Jurkat, Clone E6-1 (cell line): ENCODE results near the gene OR56A3.

ENCODE experiments used
- DNase-seq: peaks from one replicate; pipeline ENCODE4 v3.0.0-alpha.2; 2011; ENCODE audit warnings: low read depth, low spot score
- H3K4me3 ChIP-seq: 2 replicates; pipeline ENCODE4 v1.5.1; 2011; ENCODE audit warnings: mild to moderate bottlenecking, low read length, control low read depth, moderate library complexity

The OR56A3 gene

GRCh38 chr11:5966958-5967357, 24.9 kb downstream of the OR56A3 start:
- no peak overlapping the region for H3K4me3 ChIP-seq

DNA sequence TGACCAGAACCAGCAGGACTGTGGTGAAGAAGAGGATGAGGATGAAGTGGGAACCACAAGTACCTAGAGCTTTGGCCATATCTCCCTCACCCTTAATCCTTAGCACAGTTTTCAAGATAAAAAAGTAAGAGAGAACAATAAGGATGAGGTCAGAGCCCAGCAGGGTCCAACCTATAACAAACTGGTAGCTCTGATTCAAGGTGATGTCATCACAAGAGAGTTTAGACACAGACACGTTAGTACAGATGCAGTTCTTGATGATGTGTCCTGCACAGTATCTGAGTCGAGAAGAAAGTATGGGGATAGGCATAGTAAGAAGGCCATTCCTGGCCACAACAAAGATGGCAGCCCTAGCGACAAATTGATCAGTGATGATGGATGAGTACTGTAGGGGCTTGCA, 25.7 kb downstream of the OR56A3 start:
- H3K4me3 ChIP-seq, result no peak overlapping the region
- DNase-seq, result no peak

More at GRCh38 chr11:5966958-5967357, 24.9 kb downstream of the OR56A3 start:
- no peak for DNase-seq

GRCh38 chr11:5968394-5968793, 26.3 kb downstream of the OR56A3 start, which contains the start of gene OR56A5:
OR56A5 (minus strand) TSS chr11:5968494; CDS start chr11:5968494, 0 bp downstream.
- no peak for DNase-seq
- no peak within 1 kb of the TSS for H3K4me3 ChIP-seq

DNA sequence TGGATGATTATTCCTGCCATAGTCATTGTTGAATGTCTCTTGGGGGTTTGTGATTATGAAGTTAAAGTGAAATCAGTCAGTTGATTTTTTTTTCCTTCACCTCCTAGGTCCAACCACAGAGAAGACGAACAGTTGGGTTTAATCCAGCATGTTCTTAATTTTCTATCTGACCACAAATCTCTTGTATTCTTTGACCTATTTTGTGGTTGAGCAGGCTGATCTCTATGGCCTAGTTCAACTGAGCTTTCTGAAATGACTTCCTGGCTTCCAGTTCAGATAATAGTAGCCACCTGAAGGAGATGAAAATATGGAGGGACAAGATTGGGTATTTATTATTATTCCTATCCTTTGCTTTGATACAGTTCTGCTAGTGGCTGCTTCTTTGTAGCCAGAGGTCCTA, 31.5 kb downstream of the OR56A3 start:
- H3K4me3 ChIP-seq, result no peak overlapping the region
- DNase-seq, result peak; percentile 5

DNA sequence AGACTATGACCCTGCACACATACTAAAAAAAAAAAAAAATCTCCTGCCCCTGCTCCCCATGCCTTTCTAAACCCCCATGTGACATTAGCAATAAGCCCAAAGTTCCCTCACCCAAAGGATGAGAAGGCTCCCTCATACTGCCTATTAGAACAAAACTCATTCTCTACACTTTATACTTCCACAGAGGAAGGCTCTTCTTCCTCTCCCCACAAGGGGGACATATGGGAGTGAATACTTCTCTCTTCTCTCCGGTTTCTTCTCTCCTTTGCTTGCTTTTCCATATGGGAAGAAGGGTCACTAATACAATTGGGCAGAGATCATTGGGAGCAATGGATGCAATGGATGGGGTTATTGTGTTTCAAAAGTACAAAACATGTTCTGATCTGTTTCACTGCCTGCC, 41.4 kb downstream of the OR56A3 start:
- no peak for DNase-seq
- no peak overlapping the region for H3K4me3 ChIP-seq

DNA sequence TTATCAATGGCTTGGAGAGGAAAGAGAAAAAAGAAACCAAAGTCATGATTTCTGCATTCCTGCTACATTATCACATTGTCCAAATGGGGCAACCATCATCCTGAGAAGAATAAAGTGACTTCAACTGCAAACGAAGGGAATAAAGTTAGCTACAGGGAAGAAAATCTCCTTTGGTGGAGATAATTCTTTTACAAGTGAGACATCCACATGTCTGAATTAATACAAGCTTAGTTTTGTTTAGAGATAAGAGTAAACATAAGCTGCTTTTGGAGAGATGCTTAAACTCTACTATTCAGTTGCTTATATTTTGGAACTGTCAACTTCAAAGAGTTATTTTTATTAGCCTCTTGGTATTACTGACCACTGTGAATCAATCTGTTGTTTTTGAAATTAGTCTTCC, 44.8 kb downstream of the OR56A3 start, which contains the start of gene OR52L1:
Gene OR52L1, minus strand, starts transcription at position 101 of the 400 bp plus-strand sequence. Its CDS starts 55 bp downstream, at position 46.
- no peak for DNase-seq
- no peak within 1 kb of the TSS for H3K4me3 ChIP-seq

DNA sequence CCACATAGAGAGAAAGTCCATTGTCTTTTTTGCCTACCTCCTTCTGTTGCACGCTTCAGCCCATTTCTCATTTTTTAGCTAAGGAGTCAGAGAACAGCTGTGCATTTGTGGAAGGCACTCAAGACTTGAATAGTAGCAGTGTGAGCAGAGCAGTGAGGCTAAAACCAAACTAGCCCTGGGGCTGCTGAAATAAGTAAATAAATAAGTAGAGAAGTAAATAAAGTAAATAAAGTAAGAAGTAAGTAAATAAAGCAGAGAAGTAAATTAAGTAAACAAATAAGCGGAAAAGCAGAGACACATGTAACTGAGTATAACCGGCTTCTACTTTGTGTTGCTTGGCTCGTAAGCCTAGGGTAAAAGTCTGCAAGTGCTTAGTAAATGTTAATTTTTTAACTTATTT, 47.2 kb downstream of the OR56A3 start:
- H3K4me3 ChIP-seq, result no peak overlapping the region
- DNase-seq, result no peak

GRCh38 chr11:5992150-5992549, 50.1 kb downstream of the OR56A3 start:
- H3K4me3 ChIP-seq, result no peak overlapping the region
- no peak for DNase-seq

GRCh38 chr11:5992604-5993251, 50.7 kb downstream of the OR56A3 start:
- DNase-seq, result peak; percentile 14
- H3K4me3 ChIP-seq, result no peak overlapping the region

GRCh38 chr11:5994791-5995190, 52.7 kb downstream of the OR56A3 start:
- H3K4me3 ChIP-seq, result no peak overlapping the region
- DNase-seq, result no peak
